Activated CD4-positive, CD25-positive, alpha-beta regulatory T cell treated with anti-CD3 and anti-CD28 coated beads, Interleukin-2, amount 50 U/mL, for 72 hours (primary cell): ENCODE results near the gene RUSF1.
"Not testable (repeated sequence)": the region's sequence is repeated elsewhere in the genome, so short reads cannot be mapped to it uniquely, and the experiment has no call there.

Experiments used
- DNase-seq: peaks from one replicate; pipeline ENCODE4 v3.0.0; 2021

Gene RUSF1

DNA sequence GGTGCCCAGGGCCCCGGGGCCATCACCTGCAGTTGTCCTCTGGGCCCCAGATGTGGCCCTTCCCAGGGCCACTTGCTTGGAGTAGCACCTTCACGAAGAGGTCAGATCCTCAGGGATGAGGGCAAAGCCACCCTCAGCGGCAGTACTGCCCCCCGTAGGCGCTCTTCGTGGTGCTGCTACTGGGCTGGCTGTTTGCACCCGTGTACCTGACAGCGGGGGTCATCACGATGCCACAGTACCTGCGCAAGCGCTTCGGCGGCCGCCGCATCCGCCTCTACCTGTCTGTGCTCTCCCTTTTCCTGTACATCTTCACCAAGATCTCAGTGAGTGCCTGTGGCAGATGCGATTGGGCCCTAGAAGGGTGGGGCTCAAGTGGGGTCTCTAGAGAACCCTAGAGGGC is 22.6 kb downstream of the RUSF1 start:
- DNase-seq, result no peak

DNA sequence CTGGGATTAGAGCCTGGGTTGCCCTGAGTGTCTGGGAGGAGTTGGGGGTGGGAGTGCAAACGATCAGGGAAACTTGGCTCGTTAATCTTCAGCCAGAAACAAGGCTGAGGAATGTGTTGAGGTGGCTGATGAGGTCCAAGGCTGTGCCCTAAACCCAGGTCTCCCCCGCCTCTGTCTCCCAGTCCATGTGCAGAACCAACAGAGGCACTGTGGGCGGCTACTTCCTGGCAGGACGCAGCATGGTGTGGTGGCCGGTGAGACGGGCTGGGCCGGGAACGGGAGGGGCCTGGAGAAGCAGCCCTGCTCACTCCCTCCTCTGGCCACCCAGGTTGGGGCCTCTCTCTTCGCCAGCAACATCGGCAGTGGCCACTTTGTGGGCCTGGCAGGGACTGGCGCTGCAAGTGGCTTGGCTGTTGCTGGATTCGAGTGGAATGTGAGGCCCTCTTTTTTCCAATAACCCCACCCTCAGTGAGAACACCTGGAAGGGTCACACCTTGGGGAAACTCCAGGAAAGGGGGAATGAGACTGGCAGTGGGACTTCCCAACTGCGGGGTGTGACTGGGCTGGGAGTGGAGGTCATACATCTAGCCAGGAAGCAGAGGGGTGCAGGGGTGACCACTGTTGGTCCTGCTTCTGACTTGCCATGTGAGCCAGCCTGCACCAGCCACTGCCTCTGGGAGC is 23.6 kb downstream of the RUSF1 start:
- no peak for DNase-seq

DNA sequence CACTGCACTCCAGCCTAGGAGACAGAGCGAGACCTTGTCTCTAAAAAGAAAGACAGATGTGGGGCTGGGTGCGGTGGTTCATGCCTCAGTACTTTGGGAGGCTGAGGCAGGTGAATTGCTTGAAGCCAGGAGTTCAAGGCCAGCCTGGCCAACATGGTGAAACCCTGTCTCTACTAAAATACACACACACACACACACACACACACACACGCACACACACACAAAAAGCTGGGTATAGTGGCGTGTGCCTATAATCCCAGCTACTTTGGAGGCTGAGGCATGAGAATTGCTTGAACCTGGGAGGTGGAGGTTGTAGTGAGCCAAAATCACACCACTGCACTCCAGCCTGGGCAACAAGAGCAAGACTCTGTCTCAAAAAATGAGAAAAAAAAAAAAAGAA is 24.1 kb downstream of the RUSF1 start:
- DNase-seq, result not testable (repeated sequence)

DNA sequence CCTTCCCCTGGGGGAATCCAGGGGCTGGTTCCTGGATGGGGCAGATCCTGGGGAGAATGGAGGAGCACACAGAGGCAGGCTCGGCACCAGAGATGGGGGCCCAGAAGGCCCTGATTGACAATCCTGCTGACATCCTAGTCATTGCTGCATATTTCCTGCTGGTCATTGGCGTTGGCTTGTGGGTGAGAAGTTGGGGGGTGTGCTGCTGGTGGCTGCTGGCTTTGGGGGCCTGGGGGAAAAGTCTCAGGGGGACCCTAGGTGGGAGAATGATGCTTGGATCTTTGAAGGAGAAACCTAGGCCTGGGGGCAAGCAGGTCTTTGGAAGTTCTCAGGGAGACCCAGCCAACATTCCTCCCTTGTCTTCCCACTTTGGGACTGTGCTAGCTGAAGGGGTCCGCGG is 25.1 kb downstream of the RUSF1 start, which contains the start of gene SLC5A2:
TSS of gene SLC5A2 (plus strand) at position 43 of the 400 bp plus-strand sequence. CDS start at position 57, 14 bp downstream.
- no peak for DNase-seq

DNA sequence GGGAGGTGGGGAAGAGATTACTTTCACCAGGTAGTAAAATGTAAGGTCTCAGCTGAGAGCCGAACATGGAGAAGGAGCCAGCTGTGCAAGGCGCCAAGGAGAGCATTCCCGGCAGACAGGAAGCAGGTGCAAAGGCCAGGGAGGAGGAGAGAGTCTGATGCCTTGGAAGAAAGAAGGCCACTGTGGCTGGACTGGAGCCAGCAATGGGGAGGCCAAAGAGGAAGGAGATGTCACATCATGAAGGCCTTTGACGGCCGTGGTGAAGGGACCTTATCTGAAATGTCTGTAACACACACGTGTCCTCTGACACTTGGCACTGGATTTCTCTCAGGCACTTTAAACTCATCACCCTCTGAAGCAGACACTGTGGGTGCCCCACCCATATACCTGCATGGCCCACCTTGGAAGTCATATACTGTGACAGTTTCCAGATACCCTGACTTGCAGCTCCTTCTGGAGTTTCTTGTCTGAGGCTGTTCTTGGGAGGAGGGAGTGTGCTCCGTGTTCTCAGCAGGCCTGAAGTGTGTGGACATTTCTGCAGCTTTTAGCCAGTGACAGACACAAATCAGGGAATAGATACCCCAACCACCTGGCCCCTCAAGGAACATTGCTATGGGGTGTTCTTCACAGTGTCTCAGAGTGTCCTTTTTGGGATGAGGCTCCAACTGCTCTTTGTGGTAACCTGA is 27.2 kb downstream of the RUSF1 start:
- DNase-seq, result no peak

DNA sequence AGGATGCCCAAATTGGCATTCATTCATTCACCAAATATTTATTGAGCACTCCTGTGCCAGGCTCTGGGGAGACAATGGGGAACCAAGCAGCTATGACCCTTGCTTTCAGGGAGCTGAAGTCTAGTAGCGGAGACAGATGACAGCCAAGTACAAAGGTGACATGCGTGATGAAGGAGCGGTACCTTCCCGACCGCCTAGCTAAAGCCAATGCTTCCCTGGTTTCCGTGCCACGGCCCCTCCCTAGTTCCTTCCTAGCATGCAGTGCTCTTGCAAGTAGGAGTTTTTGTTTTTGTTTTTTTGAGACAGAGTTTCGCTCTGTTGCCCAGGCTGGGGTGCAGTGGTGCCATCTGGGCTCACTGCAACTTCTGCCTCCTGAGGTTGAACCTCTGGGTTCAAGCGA is 28.4 kb downstream of the RUSF1 start:
- DNase-seq, result no peak

DNA sequence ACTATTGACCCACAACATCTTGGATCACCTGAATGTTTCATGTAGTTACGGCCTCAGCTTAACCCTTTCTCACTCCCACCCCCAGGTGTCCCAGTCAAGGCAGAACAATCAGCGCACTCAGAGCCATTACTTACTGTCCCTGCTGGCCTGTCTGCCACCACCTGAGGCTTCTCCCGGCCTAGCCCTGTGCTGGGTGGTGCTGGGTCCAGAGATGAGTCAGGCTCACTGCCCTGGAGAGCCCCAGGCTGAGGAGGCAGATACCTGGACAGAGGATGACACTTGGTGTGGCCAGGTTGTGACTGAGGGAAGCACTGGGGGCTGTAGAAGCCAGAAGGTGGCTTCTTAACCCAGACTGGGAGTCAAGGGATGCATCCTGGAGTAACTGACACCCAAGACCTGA is 29.2 kb downstream of the RUSF1 start:
- DNase-seq, result no peak

DNA sequence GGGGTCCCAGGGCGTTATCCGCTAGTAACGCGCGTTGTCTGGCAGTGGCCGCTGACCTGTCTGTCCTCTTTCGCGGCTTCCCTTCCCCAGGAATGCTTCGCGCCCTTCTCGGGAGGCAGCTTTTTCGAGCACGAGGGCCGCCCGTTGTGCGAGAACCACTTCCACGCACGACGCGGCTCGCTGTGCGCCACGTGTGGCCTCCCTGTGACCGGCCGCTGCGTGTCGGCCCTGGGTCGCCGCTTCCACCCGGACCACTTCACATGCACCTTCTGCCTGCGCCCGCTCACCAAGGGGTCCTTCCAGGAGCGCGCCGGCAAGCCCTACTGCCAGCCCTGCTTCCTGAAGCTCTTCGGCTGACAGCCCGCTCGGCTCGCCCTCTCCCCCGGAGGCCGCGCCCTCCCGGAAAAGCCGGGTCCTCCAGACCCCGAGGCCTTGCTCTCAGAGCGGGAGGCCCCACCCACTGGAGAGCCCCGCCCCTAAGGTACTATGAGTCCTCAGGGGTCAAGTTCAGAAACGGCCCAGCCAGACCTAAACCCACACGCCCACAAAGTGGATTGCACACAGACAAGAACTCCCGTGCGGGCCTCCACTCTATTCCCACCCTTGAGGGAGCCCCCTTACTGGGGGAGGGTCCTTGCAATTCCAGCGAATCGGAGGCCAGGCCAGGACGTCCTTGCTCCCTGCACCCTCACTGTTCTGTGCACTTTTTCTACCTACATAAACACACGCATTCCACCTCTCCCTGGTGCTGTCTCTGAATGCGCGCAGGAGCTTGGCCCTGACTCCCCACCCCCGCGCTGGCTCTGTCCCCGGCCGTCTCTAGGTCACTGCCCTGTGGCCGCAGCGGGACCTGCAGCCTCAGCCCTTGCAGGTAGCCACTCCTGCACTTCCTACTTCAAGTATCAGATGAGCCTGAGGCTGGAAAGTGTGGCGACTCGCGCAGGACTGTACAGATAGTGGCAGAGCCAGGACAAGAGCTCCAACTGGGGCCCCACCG is 30.7 kb downstream of the RUSF1 start:
- peak; percentile 52 for DNase-seq

DNA sequence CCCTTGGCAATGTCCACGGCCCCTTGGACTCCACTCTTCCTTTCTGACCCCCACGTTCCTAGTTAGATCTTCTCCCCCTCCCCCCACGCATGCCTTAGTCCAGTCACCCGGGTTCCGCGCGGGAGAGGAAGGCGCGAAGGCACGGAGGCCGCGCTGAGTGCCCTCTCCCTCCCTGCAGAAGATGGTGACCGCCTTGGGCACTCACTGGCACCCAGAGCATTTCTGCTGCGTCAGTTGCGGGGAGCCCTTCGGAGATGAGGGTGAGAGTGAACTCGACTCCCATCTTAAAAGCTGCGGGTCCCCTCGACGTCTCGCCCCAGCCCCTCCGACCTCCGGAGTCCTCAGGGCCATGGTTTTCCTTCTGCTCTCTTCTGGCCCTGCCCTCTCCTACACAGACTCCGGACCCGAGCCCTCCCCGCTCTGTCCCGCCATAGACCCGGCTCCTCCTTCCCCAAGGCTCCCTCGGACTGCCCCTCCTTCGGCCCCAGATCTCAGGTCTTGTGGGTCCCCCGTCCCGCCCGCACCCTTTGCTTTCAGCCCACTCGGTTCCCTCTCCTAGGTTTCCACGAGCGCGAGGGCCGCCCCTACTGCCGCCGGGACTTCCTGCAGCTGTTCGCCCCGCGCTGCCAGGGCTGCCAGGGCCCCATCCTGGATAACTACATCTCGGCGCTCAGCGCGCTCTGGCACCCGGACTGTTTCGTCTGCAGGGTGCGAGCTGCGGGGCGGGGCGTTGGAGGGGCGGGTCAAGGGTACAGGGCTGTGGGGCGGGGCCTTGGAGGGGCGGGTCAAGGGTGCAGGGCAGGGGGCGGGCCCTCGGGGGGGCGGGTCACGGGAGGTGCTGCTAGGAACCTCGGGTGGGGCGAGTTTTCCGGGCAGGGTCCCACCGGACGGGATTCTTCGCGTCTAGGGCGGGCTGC is 31.6 kb downstream of the RUSF1 start:
- DNase-seq, result peak; percentile 79

DNA sequence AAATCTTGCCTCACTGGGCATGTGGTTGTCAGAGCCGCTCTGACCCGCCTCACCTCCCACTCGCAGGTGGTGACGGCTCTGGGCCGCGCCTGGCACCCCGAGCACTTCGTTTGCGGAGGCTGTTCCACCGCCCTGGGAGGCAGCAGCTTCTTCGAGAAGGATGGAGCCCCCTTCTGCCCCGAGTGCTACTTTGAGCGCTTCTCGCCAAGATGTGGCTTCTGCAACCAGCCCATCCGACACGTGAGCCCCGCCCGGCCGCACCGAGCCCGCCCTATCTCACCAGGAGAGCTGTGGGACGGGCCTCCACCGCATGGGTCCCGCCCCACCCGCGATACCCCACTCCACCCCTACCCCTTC is 32.3 kb downstream of the RUSF1 start:
- no peak for DNase-seq

DNA sequence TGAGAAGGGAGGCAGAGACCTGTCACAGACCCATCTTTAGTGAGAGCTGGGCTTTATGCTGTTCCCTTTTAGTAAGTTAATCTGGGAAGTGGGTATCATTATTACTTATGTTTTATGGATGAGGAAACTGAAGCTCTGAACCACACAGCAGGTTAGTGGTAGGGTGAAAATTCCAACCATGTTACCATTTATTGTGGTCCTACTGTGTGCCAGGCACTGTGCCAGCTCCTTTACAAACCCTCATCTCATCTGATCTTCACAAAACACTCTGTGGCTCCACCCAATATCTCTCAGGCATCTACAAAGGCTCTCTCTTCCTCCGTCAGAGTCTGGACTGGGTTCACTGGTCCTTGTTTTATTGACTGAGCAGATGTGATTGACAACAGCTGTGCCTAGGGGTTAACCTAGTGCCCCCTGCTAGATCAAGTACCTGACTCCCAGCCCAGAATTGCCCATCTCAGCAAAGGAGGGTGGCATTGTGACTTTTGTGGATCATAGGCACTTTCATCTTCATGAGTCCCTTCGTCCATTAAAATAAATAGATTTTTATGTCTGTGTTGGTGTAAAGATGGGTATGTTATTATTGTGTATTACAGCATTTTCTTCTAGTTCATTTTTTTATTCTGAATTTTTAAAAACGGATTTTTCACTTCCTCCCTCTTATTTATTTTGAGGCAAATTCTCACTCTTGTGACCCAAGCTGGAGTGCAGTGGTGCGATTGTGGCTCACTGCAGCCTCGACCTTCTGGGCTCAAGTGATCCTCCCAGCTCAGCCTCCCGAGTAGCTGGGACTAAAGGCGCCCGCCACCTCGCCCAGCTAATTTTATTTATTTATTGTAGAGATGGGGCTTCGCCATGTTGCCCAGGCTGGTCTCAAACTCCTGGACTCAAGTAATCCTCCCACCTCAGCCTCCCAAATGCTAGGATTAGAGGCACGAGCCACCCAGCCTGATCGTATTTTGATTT is 33.1 kb downstream of the RUSF1 start:
- DNase-seq, result no peak

DNA sequence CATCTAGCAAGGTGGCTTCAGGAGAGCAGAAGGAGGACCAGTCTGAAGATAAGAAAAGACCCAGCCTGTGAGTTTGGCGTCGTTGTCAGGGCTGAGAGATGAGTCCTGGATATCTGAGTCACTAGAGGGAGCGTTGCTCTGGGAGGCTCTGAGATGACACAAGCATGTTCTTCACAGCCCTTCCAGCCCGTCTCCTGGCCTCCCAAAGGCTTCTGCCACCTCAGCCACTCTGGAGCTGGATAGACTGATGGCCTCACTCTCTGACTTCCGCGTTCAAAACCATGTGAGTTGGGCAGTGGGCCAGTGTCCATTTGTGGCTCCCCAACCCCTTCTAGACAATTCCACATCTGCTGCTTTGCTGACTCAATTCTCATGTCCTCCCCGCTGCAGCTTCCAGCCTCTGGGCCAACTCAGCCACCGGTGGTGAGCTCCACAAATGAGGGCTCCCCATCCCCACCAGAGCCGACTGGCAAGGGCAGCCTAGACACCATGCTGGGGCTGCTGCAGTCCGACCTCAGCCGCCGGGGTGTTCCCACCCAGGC is 33.9 kb downstream of the RUSF1 start:
- DNase-seq, result no peak

DNA sequence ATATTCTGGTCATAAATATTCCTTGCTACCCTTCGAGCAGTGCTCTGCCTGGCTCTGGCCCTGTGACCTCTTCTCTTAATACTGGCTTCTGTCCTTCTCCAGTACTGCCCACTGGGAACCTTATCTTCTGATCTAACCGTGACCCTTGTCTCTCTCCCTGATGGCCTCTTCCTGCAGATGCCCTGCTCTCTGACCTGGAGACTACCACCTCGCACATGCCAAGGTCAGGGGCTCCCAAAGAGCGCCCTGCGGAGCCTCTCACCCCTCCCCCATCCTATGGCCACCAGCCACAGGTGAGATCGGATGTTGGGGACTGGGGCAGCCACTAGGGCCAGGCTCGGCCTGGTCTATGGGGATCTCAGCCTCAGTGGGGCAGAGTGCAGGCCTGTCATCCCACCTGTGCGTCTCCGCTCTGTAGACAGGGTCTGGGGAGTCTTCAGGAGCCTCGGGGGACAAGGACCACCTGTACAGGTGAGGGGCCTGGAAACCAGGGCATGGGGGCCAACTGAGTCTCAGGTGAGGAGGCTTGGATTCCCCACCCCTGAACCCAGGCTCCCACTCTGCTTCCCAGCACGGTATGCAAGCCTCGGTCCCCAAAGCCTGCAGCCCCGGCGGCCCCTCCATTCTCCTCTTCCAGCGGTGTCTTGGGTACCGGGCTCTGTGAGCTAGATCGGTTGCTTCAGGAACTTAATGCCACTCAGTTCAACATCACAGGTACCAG is 34.8 kb downstream of the RUSF1 start:
- no peak for DNase-seq

DNA sequence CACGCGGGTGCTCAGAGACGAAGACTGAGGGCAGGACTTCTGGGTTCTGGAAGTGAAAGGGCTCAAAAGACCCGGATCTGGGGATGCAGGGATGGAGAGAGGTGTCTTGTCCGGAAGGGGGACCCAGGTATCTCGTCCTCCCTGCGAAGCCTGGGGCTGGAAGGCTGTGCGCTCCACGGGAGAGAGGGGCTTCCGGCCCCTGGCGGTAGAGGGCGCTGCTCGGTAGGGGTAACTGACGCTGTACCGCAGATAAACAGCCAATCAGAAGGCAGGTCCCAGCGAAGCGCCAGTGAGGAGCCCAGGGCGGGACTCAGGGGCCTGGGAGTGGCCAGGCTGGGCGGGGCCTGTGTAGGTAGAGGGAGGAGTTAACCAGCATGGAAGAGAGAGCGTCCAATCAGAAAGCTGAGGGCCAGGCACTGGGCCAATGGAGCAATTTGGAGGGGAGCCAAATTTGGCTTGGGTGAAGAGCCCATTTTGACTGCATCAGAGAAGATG is 35.4 kb downstream of the RUSF1 start:
- DNase-seq, result no peak

DNA sequence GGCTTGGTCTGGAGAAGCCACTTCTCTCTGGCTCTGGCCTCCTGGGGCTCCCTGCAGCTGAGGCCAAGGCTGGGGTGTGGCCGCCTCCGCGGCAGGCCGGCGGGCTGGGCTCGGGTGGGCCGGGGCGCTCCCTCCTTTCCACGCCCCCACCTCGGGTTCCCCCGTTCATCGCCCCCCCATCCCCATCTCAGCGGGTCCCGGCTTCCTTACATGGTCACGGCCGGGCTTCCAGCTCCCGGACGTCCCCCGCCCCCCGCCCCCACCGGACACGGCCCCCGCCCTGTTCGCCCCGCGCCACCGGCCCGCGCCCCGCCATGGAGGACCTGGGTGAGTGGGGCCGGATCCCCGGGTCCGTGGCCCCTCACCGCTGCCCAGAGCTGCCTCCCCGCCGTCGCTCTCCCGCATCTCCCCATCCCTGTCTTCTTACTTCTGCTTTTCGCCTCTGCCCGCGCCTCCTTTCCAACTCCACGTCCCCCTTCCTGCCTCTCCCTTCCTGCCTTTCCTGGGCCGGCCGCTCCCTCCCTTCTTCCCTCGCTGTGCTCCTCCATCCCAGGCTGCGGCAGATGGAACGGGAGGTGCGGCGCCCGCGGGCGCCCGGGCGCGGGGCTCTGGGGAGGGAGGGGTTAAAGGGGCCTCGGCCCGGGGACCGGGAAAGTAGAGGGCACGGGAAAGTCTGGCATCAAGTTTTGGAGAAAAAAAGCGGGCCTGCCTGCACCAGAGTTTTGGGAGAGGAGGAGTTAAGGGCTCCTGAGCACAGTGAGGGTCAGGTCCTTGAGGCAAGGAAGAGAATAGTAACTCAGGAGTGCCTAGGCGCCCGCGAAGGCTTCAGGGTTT is 36.1 kb downstream of the RUSF1 start, which contains the start of gene TGFB1I1:
TSS of gene TGFB1I1 (plus strand) at position 278 of the 834 bp plus-strand sequence. CDS start at position 315, 37 bp downstream.
- no peak for DNase-seq

DNA sequence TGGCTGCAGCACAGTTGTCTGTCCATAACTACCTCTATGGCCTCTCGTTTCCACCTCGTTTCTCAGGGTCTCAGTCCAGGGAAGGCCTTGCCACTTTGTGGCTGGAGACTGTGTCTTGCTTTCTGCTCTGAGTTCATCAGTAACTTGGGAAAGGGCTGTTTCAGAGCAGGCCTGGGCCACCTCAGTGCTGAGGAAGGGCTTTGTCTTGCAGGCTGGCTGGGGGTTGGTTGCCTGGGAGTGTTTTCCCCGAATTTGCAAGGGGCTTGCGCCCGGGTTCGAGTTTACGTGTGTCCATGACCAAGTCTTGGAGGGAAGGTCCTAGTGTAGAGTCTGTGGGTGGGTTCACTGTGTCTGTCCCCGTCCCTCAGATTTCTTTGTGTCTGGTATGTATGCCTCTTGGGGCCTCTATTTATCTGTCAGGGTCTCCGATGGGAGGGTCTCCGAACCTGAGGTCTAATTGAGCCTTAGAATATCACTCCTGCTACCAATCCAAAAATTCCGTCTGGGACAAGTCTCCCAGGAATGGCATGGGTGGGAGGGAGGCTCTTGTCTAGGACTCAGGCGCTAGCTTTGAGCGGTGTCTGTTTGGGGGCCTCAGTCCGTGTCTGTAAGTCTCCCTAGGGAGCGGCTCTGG is 36.8 kb downstream of the RUSF1 start:
- DNase-seq, result no peak

DNA sequence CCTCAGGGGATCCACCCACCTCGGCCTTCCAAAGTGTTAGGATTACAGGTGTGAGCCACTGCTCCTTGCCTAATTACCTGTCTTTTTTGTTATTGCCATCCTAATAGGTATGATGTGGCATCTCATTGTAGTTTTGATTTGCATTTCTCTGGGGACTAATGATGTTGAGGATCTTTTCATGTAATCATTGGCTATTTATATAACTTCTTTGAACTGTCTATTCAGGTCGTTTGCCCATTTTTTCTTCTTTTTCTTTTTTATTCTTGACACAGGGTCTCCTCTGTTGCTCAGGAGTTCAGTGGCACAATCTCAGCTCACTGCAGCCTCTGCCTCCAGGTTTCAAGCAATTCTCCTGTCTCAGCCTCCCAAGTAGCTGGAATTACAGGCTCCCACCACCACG is 37.6 kb downstream of the RUSF1 start:
- no peak for DNase-seq

DNA sequence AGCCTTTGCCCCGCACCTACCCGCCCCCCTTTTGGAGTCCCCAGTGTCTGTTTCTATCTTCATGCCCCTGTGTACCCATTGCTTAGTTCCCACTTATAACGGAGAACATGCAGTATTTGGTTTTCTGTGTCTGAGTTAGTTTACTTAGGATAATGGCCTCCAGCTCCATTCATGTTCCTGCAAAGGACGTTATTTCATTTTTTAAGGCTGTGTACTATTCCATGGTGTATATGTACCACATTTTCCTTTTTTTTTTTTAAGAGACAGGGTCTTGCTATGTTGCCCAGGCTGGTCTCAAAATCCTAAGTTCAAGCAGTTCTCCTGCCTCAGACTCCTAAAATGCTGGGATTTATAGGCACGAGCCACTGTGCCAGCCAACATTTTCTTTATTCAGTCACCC is 40.3 kb downstream of the RUSF1 start:
- DNase-seq, result no peak
